ENCODE results near the gene TMEM187.
A peak's percentile ranks its signal among the peaks of the same experiment; 100 is the strongest.

The TMEM187 gene

DNA sequence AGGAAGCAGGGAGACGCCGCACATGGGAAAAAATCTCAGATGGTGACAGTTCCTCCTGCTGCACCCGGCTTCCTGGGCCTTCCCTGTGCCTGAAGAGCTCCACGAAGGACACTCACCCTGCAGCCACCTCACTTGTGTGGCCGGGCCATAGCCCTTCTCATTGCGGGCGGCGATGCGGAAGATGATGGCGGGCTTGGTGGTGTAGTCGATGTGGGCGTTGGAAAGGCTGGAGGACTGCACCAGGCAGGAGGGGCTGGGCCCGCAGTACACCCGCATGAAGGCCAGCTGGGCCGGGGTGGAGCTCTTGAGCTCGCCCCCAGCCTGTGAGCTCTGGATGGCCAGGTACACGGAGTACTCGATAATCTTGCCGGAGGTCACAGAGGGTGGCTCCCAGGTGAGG is 22.4 kb upstream of the TMEM187 start:
- H3K36me3 ChIP-seq (ENCODE audit: insufficient read depth, low read length): peaks cover 62% of the 10 kb centered on the region
- H3K4me2 ChIP-seq (ENCODE audit: low read length): no peak overlapping the region
- H3K27me3 ChIP-seq (ENCODE audit: control insufficient read depth, insufficient read depth, low read length): no peaks in the 10 kb centered on the region
- H3K9me3 ChIP-seq (replicated peaks; ENCODE audit: low read length): no peaks in the 10 kb centered on the region
- no peak overlapping the region for H3K4me3 ChIP-seq (ENCODE audit: low read length)
- peaks cover 3% of the 10 kb centered on the region for H3K4me1 ChIP-seq (ENCODE audit: control insufficient read depth, insufficient read depth, low read length)
- H3K9ac ChIP-seq (ENCODE audit: low read depth, low read length): no peak overlapping the region

DNA sequence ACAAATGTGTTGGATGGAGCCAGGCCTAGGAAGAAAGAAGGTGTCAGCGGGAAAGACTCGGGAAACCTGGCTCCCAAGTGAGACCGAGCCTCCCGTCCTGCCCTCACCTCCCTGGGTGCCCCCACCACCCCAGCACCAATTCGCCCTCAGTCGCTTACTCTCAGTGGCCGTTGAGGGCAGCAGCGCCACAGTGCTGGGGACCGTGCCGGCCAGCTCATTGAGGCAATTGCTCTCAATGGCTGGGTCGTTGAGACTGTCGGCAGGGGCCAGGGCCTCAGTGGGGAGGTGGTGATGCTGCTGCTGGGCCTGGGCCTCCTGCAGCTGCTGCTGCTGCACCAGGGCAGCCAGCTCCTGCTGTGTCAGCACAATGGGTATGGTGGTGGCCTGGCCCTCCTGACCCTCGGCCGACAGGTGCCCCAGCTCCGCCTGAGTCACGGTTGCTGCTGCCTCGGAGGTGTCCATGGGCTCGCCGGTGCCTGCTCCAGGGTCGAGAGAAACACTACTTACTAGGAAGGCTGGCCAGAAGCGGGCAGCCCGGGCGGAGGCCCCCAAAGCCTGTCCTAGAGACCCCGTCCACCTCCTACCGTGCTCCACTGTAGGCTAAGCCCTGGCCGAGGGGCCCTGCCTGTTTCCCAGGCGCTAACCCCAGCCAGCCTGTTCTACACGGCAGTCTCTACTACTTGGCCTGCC is 20.7 kb upstream of the TMEM187 start:
- Histone ChIP-seq H3K27me3 (ENCODE audit: control insufficient read depth, insufficient read depth, low read length) (no peaks in the 10 kb centered on the region), H3K4me2 (ENCODE audit: low read length) (no peak overlapping the region), H3K9ac (ENCODE audit: low read depth, low read length) (no peak overlapping the region), H3K9me3 (replicated peaks; ENCODE audit: low read length) (no peaks in the 10 kb centered on the region), H3K36me3 (ENCODE audit: insufficient read depth, low read length) (peaks cover 72% of the 10 kb centered on the region), H3K4me3 (ENCODE audit: low read length) (no peak overlapping the region), H3K4me1 (ENCODE audit: control insufficient read depth, insufficient read depth, low read length) (peaks cover 3% of the 10 kb centered on the region)

DNA sequence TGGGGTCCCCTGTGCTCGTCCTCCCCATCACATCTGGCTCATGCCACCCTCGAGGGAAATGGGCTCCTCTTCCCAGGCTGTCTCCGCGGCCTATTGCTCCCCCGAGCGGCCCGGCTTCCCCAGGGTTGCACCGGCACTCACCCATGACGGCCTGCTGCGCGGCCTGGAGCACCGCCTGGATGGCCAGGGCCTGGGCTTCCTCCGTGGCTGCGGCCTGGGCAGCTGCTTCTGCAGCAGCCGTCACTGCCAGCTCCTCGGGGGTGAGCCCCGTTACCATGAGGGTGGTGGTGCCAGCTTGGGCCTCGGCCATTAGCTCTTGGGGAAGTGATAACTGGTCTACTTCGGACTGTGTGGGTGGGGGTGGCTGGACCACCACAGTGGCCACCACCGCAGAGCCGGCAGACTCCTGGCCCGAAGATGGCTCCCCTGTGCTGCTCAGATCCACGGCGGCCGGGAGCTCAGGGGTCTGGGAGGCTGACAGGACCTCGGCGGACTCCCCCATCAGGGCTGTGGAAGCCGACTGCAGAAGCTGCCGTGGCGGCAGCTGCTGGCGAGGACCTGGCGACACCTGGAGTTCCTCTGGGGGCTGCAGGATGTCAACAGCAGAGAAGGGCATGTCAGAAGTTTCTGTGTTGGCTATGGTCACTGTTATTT is 20.1 kb upstream of the TMEM187 start:
- Histone ChIP-seq H3K36me3 (ENCODE audit: insufficient read depth, low read length) (peaks cover 78% of the 10 kb centered on the region), H3K4me1 (ENCODE audit: control insufficient read depth, insufficient read depth, low read length) (peaks cover 3% of the 10 kb centered on the region), H3K4me3 (ENCODE audit: low read length) (no peak overlapping the region), H3K9me3 (replicated peaks; ENCODE audit: low read length) (no peaks in the 10 kb centered on the region), H3K27me3 (ENCODE audit: control insufficient read depth, insufficient read depth, low read length) (no peaks in the 10 kb centered on the region), H3K4me2 (ENCODE audit: low read length) (no peak overlapping the region), H3K9ac (ENCODE audit: low read depth, low read length) (peak overlapping the region; percentile 30)

DNA sequence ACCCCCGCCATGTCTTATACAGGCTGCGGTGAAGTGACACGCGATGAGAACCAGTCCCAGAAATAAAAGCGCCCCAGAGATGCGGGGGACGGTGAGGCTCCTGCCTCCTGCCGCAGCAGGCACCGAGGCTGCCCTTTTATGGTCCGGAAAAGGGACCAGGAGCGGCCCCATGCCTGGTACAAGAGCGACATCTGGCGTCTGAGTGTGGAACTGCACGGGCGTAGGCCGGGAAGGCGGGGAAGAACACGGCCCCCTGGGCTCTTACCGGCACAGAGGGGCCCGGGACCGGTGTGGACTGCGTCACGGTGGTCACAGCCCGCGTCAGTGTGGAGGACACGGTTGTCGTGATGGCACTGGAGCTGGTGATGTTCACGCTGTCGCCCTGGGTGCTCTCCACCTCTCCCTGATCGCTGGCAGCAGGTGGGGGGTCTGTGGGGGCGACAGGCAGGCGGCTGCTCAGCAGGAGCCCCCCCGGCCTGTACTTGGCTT is 19.2 kb upstream of the TMEM187 start:
- peaks cover 3% of the 10 kb centered on the region for H3K4me1 ChIP-seq (ENCODE audit: control insufficient read depth, insufficient read depth, low read length)
- H3K9ac ChIP-seq (ENCODE audit: low read depth, low read length): peak overlapping the region; percentile 30
- H3K4me3 ChIP-seq (ENCODE audit: low read length): no peak overlapping the region
- no peak overlapping the region for H3K4me2 ChIP-seq (ENCODE audit: low read length)
- no peaks in the 10 kb centered on the region for H3K27me3 ChIP-seq (ENCODE audit: control insufficient read depth, insufficient read depth, low read length)
- H3K36me3 ChIP-seq (ENCODE audit: insufficient read depth, low read length): peaks cover 80% of the 10 kb centered on the region
- H3K9me3 ChIP-seq (replicated peaks; ENCODE audit: low read length): no peaks in the 10 kb centered on the region

DNA sequence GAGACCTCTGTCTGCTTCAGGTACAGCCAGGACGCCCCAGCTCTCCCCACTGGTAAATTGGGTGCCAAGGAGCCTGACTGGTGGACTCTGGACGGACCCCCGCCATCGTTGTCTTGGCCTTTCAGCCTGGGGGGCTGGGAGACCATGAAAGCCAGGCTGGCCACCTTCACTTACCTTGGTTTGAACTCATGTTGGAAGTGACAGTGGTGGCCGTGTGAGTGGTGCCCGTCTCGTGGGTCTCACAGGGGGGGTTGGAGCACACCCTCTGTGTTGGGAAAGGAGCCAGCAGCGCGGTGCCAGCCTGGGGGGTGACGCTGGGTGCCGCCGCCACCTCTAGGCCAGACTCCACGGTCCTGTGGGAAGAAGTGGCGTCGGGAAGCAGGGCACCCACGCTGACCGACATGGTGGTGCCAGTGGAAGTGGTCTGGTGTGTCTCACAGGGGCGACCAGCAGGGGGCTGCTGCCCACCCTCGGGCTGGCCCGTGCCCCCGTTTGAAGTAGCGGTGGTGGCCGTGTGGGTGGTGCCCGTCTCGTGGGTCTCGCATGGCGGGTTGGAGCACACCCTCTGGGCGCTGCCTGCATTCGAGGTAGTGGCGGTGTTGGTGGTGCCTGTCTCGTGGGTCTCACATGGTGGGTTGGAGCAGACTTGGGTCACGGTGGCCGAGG is 18.5 kb upstream of the TMEM187 start:
- Histone ChIP-seq H3K36me3 (ENCODE audit: insufficient read depth, low read length) (peaks cover 82% of the 10 kb centered on the region), H3K9me3 (replicated peaks; ENCODE audit: low read length) (no peaks in the 10 kb centered on the region), H3K4me2 (ENCODE audit: low read length) (no peak overlapping the region), H3K9ac (ENCODE audit: low read depth, low read length) (no peak overlapping the region), H3K4me3 (ENCODE audit: low read length) (no peak overlapping the region), H3K4me1 (ENCODE audit: control insufficient read depth, insufficient read depth, low read length) (peaks cover 3% of the 10 kb centered on the region), H3K27me3 (ENCODE audit: control insufficient read depth, insufficient read depth, low read length) (no peaks in the 10 kb centered on the region)

DNA sequence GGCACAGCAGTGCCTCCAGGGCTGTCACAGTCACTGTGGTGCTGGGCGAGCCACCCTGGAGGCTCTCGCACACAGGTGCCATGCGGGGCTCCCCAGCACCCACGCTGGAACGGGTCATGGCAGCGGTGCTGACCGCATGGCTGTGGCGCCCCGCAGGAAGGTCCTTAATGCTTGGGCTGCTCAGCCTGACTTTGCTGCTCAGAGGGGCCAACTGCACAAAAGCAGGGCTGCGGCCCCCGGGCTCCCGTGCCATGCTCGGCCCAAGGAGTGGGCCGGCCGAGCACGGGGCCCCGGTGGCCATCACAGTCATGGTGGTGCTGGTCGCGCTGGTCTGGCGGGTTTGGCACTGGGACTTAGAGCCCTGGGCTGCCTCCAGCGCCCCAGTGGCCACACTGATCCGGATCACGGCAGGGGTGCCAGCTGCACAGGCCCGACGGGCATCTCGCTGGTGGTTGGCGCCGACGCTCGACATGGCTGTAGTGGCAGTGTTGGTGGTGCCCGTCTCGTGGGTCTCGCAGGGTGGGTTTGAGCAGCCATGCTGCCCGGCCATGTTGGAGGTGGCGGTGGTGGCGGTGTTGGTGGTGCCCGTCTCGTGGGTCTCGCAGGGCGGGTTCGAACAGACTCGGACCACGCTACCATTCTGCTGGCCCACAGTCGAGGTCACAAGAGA is 17.9 kb upstream of the TMEM187 start:
- no peaks in the 10 kb centered on the region for H3K9me3 ChIP-seq (replicated peaks; ENCODE audit: low read length)
- no peak overlapping the region for H3K9ac ChIP-seq (ENCODE audit: low read depth, low read length)
- H3K36me3 ChIP-seq (ENCODE audit: insufficient read depth, low read length): peaks cover 78% of the 10 kb centered on the region
- H3K4me3 ChIP-seq (ENCODE audit: low read length): no peak overlapping the region
- H3K4me1 ChIP-seq (ENCODE audit: control insufficient read depth, insufficient read depth, low read length): peaks cover 3% of the 10 kb centered on the region
- H3K27me3 ChIP-seq (ENCODE audit: control insufficient read depth, insufficient read depth, low read length): no peaks in the 10 kb centered on the region
- H3K4me2 ChIP-seq (ENCODE audit: low read length): no peak overlapping the region

DNA sequence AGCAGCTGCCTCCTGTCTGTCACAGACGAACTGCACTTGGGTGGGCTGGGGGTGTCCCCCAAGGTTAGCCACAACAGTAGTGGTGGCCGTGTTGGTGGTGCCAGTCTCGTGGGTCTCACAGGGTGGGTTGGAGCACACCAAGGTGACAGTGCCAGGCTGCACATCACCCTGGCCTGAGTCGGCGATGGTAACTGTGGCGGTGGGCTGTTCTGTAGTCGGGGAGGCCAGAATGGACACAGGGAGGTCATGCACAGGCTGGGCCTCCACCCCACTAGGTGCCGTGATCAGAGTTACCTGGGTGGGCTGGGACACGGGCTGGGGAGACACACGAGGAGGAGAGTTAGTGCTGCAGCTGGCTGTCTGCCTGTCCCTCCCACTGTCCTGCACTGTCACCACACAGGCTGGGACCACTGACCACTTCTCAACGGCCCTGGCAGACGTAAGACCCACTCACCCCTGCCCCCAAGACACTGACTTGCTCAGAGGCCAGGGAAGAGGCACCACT is 17.3 kb upstream of the TMEM187 start:
- no peaks in the 10 kb centered on the region for H3K9me3 ChIP-seq (replicated peaks; ENCODE audit: low read length)
- no peak overlapping the region for H3K9ac ChIP-seq (ENCODE audit: low read depth, low read length)
- H3K4me3 ChIP-seq (ENCODE audit: low read length): no peak overlapping the region
- peaks cover 3% of the 10 kb centered on the region for H3K4me1 ChIP-seq (ENCODE audit: control insufficient read depth, insufficient read depth, low read length)
- no peaks in the 10 kb centered on the region for H3K27me3 ChIP-seq (ENCODE audit: control insufficient read depth, insufficient read depth, low read length)
- H3K36me3 ChIP-seq (ENCODE audit: insufficient read depth, low read length): peaks cover 77% of the 10 kb centered on the region
- H3K4me2 ChIP-seq (ENCODE audit: low read length): no peak overlapping the region

DNA sequence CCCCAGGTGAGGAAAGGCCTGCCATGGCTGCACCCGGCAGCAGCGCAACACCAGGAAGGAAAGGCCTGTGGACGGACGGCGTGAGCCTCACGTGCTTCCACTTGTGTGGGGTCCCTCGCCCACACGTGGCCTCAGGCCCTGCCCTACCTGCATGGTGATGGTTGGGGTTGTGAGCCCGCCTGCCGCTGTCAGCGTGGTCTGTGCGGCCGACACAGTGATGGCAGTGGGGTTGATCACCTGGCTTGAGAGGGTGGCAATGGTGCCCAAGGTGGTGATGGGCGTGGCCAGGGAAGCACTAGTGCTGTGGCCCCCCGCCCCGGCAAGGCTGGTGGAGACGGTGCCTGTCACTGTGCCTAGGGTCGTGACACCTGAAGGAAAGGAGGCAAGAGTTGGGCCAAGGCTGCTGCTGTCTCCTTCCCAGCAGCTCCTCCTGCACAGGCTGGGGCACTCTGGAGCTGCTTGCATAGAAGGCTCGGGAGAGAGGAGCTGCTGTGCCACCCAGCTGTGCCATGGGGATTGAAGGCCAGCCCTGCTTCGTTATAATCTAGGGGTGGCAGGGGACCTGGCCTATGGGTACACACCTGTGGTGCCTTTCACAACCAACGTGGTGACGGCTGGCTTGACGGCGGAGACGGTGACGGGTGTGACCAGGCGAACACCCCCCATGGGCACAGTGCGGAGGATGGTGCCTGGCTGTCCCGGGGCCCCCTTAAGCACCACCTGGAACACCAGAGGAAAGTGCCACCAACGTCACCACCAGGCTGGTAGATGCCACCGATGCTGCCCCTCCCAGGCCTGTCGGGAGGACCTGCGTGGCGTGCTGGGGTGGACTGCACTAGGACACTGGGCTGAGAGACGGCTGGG is 16.3 kb upstream of the TMEM187 start:
- Histone ChIP-seq H3K4me1 (ENCODE audit: control insufficient read depth, insufficient read depth, low read length) (peaks cover 3% of the 10 kb centered on the region), H3K36me3 (ENCODE audit: insufficient read depth, low read length) (peaks cover 76% of the 10 kb centered on the region), H3K4me3 (ENCODE audit: low read length) (no peak overlapping the region), H3K9ac (ENCODE audit: low read depth, low read length) (no peak overlapping the region), H3K27me3 (ENCODE audit: control insufficient read depth, insufficient read depth, low read length) (no peaks in the 10 kb centered on the region), H3K9me3 (replicated peaks; ENCODE audit: low read length) (no peaks in the 10 kb centered on the region), H3K4me2 (ENCODE audit: low read length) (no peak overlapping the region)

DNA sequence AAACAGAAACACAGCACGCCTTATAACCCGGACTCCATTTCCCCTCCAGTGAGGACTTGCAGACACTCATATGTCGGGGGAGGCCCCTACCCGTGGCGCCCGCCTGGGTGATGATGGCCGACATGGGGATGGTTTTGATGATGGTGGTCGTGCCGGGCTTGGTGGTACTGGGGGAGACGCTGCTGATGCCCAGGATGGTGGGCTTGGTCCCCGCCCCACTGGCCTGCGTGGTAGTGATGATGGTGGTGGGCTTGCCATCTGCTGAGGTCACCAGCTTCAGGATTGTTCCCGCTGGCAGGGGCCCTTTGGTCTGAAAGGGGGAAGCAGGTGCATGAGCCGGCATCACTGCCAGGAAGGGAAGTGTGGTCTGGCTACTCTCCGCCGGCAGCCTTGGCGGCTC is 15.3 kb upstream of the TMEM187 start:
- Histone ChIP-seq H3K4me3 (ENCODE audit: low read length) (no peak overlapping the region), H3K27me3 (ENCODE audit: control insufficient read depth, insufficient read depth, low read length) (no peaks in the 10 kb centered on the region), H3K4me1 (ENCODE audit: control insufficient read depth, insufficient read depth, low read length) (peaks cover 3% of the 10 kb centered on the region), H3K36me3 (ENCODE audit: insufficient read depth, low read length) (peaks cover 75% of the 10 kb centered on the region), H3K9me3 (replicated peaks; ENCODE audit: low read length) (no peaks in the 10 kb centered on the region), H3K9ac (ENCODE audit: low read depth, low read length) (no peak overlapping the region), H3K4me2 (ENCODE audit: low read length) (no peak overlapping the region)

DNA sequence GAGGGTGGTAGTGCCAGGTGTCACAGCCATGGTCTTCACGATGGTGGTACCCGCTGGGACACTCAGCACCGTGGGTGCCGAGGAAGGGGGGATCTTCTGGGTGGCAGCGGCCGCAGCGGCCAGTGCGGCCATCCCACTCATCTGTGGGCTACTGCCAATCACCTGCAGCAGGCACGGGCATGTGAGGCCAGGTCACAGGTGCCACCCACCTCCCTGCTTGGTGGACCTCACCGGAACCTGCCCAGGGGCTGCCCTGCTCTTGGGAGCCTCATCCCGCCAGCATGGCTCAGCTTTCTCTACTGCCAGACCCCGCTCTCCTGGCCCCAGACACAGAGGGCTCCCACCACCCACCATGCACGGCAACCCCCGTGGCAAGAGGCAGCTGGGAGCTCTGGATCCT is 13.9 kb upstream of the TMEM187 start:
- Histone ChIP-seq H3K4me3 (ENCODE audit: low read length) (no peak overlapping the region), H3K9me3 (replicated peaks; ENCODE audit: low read length) (no peaks in the 10 kb centered on the region), H3K4me1 (ENCODE audit: control insufficient read depth, insufficient read depth, low read length) (no peaks in the 10 kb centered on the region), H3K36me3 (ENCODE audit: insufficient read depth, low read length) (peaks cover 71% of the 10 kb centered on the region), H3K4me2 (ENCODE audit: low read length) (no peak overlapping the region), H3K27me3 (ENCODE audit: control insufficient read depth, insufficient read depth, low read length) (no peaks in the 10 kb centered on the region), H3K9ac (ENCODE audit: low read depth, low read length) (no peak overlapping the region)
